GM12865 (cell line): ENCODE measurements around the gene PCNT.

ENCODE experiments used
- DNase-seq: peaks from one replicate; pipeline ENCODE4 v3.0.0; 2010; ENCODE audit warnings: low read depth
- H3K4me3 ChIP-seq: 2 replicates; pipeline ENCODE4 v1.5.1; 2011; ENCODE audit warnings: mild to moderate bottlenecking, low read depth, low read length, control low read depth
- TF ChIP-seq, protein P1 (sequence below): IDR thresholded peaks from 2 replicates; pipeline ENCODE4 v1.5.1; 2011; ENCODE audit warnings: low read length, control low read depth, low read depth, inconsistent platforms; ENCODE audit not compliant: insufficient read depth; ENCODE audit errors: missing control alignments

Gene PCNT

GRCh38 chr21:46424039-46424591 is 100.2 kb downstream of the PCNT start:
- TF ChIP-seq, protein P1, sequence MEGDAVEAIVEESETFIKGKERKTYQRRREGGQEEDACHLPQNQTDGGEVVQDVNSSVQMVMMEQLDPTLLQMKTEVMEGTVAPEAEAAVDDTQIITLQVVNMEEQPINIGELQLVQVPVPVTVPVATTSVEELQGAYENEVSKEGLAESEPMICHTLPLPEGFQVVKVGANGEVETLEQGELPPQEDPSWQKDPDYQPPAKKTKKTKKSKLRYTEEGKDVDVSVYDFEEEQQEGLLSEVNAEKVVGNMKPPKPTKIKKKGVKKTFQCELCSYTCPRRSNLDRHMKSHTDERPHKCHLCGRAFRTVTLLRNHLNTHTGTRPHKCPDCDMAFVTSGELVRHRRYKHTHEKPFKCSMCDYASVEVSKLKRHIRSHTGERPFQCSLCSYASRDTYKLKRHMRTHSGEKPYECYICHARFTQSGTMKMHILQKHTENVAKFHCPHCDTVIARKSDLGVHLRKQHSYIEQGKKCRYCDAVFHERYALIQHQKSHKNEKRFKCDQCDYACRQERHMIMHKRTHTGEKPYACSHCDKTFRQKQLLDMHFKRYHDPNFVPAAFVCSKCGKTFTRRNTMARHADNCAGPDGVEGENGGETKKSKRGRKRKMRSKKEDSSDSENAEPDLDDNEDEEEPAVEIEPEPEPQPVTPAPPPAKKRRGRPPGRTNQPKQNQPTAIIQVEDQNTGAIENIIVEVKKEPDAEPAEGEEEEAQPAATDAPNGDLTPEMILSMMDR = no peak

GRCh38 chr21:46424621-46425020 is 100.7 kb downstream of the PCNT start:
- no peak overlapping the region for H3K4me3 ChIP-seq
- no peak for DNase-seq
- TF ChIP-seq, protein P1 = no peak

More at GRCh38 chr21:46424039-46424591, 100.2 kb downstream of the PCNT start:
- no peak overlapping the region for H3K4me3 ChIP-seq
- DNase-seq = no peak

- no peak overlapping the region for H3K4me3 ChIP-seq
- TF ChIP-seq, protein P1 = no peak
- no peak for DNase-seq
These were observed 101.1 kb downstream of the PCNT start for GRCh38 chr21:46425041-46425440.

DNA sequence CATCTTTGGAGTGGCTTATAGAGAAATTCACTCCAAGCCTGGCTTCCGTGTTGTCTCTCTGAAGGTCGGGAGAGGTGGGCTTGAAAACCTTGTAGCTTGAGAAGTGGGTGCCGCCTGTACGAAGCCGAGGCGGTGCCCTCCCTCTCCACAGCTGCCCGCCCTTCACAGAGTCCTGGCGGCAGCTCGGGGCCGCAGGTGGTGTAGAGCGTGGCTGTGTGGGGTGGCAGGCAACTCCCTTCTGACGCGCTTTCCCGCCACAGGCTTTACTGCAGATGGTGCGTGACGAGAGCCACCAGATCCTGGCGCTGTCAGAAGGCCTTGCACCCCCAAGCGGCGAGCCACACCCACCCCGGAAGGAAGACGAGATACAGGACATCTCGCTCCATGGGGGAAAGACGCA is 101.6 kb downstream of the PCNT start:
- H3K4me3 ChIP-seq = no peak overlapping the region
- TF ChIP-seq, protein P1 = no peak
- no peak for DNase-seq

GRCh38 chr21:46426313-46427046 is 102.5 kb downstream of the PCNT start:
- no peak overlapping the region for H3K4me3 ChIP-seq
- DNase-seq = no peak
- TF ChIP-seq, protein P1 = no peak

DNA sequence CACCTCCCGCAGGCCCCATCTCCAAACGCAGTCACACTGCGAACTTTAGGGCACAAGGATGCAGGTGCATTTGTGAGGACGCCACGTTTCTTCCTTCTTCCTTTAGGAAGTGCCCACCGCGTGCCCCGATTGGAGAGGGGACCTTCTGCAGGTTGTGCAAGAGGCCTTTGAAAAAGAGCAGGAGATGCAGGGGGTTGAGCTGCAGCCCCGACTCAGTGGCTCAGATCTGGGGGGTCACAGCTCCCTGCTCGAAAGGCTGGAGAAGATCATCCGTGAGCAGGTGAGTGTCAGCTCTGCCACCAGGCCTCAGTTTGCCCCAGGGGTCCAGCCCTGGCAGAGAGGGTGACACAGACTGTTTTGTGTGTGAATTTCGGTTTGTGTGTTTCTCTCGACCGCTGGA is 103.6 kb downstream of the PCNT start:
- DNase-seq = no peak
- H3K4me3 ChIP-seq = no peak overlapping the region
- TF ChIP-seq, protein P1 = no peak
